HG03159 (cell line): Measurements from ENCODE around the gene CAB39.

ENCODE experiments used
- ATAC-seq: cut with Tn5 transposase; IDR thresholded peaks from one replicate; pipeline ENCODE4 v1.9.1; 2021; ENCODE audit warnings: mild to moderate bottlenecking, moderate library complexity; ENCODE audit not compliant: unreplicated experiment

CAB39 gene

GRCh38 chr2:230811508-230811907 is 98.9 kb downstream of the CAB39 start:
- ATAC-seq, result no peak

- no peak for ATAC-seq
Observed at GRCh38 chr2:230812033-230812432, 99.4 kb downstream of the CAB39 start.

GRCh38 chr2:230814616-230815015 is 102.0 kb downstream of the CAB39 start:
- ATAC-seq, result no peak

GRCh38 chr2:230815088-230815487 is 102.4 kb downstream of the CAB39 start:
- ATAC-seq, result no peak

GRCh38 chr2:230816735-230817134 is 104.1 kb downstream of the CAB39 start:
- ATAC-seq, result no peak

- no peak for ATAC-seq
Observed at GRCh38 chr2:230819433-230819832, 106.8 kb downstream of the CAB39 start.

- no peak for ATAC-seq
Observed at GRCh38 chr2:230821261-230821990, 108.8 kb downstream of the CAB39 start.

- ATAC-seq, result no peak
Observed at GRCh38 chr2:230821991-230822520, 109.4 kb downstream of the CAB39 start.

GRCh38 chr2:230823264-230823964 is 110.8 kb downstream of the CAB39 start:
- no peak for ATAC-seq

- peak; percentile 54 for ATAC-seq
Observed at GRCh38 chr2:230824406-230824978, 111.8 kb downstream of the CAB39 start.

GRCh38 chr2:230825354-230825753 is 112.7 kb downstream of the CAB39 start:
- no peak for ATAC-seq

- no peak for ATAC-seq
Observed at GRCh38 chr2:230827774-230828271, 115.2 kb downstream of the CAB39 start.

- no peak for ATAC-seq
Observed at GRCh38 chr2:230828272-230828961, 115.8 kb downstream of the CAB39 start.

- no peak for ATAC-seq
Observed at GRCh38 chr2:230829293-230829692, 116.7 kb downstream of the CAB39 start.

- ATAC-seq, result no peak
Observed at GRCh38 chr2:230829959-230830358, 117.3 kb downstream of the CAB39 start.

GRCh38 chr2:230830428-230830827 is 117.8 kb downstream of the CAB39 start:
- no peak for ATAC-seq

GRCh38 chr2:230840301-230840700 is 127.7 kb downstream of the CAB39 start:
- ATAC-seq, result no peak

GRCh38 chr2:230842473-230842872 is 129.8 kb downstream of the CAB39 start:
- ATAC-seq, result no peak

- no peak for ATAC-seq
Observed at GRCh38 chr2:230843132-230843531, 130.5 kb downstream of the CAB39 start.

GRCh38 chr2:230846360-230846759 is 133.7 kb downstream of the CAB39 start:
- no peak for ATAC-seq

GRCh38 chr2:230847883-230848388 is 135.3 kb downstream of the CAB39 start:
- peak; percentile 80 for ATAC-seq
